ENCODE data around the gene POM121C. TPM values are rescaled to one million over a fixed set of nuclear protein-coding genes. Genes with fewer than 3 reads are reported as not detected.
"Not testable (repeated sequence)": the region's sequence is repeated elsewhere in the genome, so short reads cannot be mapped to it uniquely, and the experiment has no call there.

Gene POM121C
- 34.1 TPM for polyA plus RNA-seq (ENCODE audit: insufficient read length)

DNA sequence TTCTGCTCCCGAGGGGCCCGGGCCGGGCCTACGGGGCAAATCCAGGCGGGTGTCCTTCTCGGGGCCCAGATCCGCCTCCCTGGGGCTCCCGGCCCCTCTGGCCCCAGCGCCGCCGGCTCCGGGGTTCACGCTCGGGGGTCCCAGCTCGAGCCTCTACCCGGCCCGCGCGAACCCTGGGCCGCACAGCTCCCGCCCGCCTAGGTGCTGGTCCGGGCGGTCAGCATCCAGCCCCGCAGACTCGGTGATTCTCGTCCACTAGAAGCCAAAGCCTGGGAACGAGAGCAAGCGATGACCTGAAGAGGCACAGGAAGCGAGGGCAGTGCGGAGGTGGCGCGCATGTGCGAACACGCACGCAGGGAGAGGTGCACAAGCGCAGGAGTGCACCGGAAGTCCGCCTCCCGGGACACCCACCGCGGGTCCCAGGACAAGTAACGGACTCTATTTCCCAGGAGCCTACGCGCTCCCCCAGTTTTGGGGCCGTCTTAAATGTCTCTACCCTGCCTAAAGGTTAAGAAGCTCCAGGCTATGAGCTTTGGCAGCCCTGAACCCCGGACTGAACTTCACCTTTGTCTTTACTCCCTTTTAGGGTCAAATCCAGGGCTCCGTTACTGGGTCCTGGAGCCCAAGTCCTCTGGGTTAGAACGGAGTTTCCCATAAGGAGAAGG lies at the start of gene POM121C:
POM121C (minus strand) TSS at position 321 of the 665 bp plus-strand sequence. CDS start 44,803 bp downstream, outside the sequence.
- DNase-seq (ENCODE audit: low read depth): peak; percentile 73

DNA sequence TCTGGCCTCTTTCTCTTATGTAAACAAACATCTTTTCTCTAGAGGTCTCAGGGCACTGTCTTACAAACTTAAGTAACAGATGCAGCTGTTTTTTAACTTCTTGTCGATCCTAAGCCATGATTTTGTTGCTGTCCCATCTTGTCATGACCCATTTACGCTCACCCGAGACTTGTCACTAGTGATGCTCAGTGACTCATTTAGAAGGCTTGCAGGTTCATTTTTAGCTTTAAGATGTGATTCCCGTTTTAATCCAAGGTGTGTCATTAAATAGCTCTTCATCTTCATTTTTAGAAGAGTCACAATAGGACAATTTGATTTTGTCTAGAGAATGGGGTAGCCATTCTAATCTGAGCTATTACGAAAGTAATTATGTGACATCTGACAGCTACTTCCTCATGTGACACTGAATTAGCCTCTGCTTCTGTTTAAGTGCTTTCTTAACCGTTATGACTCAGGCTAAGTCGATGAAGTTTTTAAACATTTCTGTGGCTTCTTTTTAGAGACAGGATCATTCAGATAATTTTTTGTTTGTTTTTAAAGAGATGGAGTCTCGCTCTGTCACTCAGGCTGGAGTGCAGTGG lies 48.7 kb upstream of the POM121C start:
- no peak for DNase-seq (ENCODE audit: low read depth)

DNA sequence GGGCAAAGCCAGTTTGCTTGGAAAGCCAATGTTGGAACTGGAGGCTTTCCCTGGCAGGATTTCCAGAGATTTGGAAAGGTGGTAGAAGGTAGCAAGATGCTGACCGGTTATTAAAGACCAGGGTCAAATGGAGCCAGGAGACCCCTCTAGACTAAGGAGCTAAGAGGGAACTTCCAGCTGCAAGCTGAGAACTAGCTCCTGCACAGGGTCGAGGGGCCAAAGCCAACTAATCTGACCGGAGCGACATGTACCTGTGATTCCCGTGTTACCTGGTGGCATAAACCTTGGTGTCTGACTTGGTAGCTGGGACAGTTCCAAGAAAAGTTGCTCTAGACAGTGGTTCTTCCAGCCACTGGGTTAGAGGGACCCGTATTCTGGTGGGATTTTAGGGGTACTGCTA lies 47.8 kb upstream of the POM121C start:
- no peak for DNase-seq (ENCODE audit: low read depth)

DNA sequence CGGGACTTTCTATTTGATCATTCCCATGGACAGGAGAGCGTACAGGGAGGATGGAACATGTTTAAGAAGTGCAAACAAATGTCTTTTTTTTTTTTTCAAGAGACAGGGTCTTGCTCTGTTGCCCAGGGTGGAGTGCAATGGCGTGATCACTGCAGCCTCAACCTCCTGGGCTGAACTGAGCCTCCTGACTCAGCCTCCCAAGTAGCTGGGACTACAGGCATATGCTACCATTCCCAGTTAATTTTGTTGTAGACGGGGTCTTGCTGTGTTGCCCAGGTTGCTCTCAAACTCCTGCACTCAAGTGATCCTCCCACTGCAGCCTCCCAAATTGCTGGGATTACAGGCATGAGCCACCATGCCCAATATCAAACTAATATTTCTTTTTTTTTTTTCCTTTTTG lies 46.5 kb upstream of the POM121C start:
- DNase-seq (ENCODE audit: low read depth): no peak

DNA sequence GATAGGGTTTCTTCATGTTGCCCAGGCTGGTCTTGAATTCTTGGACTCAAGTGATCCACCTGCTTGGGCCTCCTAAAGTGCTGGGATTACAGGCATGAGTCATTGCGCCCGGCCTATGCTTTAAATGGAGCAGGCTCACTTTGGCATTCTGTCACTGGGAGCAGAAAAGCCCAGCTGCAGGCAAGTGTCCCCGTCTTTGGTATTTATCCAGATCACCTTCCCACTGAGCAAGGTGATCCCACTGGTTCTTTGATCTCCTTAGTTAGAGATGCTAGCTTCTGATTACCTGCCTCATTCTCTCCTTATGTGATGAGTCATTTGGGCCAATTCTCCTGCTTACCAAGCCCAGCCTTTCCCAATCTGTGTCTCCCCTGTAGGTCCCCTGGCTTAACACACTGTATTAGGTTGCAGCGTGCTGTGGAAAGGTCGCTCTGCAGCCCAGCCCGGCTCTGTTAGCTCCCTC lies 45.3 kb upstream of the POM121C start:
- no peak for DNase-seq (ENCODE audit: low read depth)

DNA sequence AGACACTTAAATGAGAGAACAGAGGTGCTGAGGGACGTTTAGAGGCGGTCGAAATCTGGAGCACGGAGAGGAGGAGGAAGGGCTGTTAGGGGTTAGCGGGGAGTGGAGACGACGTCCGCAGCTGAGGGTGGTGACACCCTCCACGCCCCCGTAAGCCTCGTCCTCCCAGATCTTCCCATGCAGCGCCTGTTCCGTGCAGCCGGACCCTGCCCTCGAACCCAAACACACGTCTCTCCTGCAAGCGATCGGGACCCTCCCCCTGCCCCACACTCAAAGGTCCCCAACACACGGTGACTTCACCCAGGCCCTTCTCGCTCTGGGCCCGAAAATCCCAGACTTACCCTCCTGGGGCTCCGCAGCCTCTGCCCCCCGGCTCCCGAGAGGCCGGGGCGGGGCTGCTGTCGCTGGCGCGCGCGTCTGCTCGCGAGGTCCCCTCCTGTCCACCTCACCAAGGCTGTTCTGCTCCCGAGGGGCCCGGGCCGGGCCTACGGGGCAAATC lies 41.2 kb upstream of the POM121C start:
- not testable (repeated sequence) for DNase-seq (ENCODE audit: low read depth)

DNA sequence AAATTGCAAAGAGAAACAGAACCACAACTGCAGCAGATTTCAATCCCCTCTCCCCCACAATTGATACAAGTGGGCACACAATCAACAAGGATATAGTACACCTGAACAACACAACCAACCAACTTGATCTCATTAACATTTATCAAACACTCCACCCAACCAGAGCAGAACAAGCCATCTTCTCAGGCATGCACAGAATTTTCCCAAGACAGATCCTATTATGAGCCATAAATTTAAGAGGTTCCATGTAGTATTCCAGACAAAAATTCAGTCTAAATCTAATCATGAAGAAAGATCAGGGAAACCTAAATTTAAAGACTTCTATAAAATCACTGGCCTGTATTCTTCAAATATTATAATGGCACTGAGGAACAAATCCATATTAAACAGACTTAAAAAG lies 35.6 kb upstream of the POM121C start:
- DNase-seq (ENCODE audit: low read depth): not testable (repeated sequence)

DNA sequence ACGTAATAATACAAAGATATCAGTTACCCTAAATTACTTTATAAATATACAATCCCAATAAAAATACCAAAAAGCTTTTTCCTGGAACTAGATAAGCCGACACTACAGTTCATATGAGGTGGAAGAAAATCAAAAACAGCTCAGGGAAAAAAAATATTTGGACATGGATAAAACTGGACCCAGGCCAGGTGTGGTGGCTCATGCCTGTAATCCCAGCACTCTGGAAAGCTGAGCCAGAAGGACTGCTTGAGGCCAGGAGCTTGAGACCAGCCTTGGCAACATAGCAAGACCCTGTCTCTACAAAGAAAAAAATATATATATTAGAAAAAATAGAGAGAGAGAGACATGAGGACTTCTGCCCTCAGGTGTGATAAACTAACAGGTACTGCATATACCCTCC lies 32.7 kb upstream of the POM121C start:
- not testable (repeated sequence) for DNase-seq (ENCODE audit: low read depth)

DNA sequence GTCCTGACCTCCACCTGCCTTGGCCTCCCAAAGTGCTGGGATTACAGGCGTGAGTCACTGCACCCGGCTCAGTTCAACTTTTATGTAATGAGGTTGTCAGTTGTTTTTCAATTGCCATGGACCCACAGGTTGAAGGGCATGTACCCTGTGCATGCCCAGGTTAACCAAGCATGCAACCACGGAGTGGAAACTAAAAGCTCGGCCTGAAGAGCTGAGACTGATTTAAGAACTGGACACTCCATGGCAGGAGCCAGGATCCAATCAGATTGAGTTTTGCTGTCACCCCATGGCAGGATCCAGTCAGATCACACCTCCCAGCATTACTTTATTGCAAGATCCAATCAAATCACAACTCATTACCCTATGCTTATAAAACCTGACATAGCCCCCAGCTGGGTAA lies 22.9 kb upstream of the POM121C start:
- DNase-seq (ENCODE audit: low read depth): not testable (repeated sequence)

DNA sequence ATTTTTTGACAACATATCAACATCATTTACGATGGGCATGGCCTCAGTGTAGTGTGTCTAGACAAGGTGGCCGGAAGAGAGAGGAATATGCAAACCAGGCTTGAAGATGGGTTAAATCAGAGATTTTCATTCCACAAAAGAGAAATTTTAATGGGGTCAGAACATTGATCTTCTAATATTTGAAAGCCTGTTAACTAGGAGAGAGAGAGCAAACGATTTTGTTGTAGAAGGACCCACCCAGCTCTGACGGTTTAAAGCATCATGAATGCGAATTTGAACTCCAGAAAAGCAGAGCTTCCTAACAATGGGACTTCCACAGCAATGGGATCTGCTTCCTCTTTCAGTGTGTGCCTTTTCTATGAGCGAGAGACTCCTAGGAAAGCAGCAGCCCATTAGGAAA lies 5.9 kb upstream of the POM121C start, which contains the start of gene SPDYE5:
SPDYE5 (plus strand) TSS at position 301 of the 400 bp plus-strand sequence. CDS start 1,728 bp downstream, outside the sequence.
- DNase-seq (ENCODE audit: low read depth): not testable (repeated sequence)

DNA sequence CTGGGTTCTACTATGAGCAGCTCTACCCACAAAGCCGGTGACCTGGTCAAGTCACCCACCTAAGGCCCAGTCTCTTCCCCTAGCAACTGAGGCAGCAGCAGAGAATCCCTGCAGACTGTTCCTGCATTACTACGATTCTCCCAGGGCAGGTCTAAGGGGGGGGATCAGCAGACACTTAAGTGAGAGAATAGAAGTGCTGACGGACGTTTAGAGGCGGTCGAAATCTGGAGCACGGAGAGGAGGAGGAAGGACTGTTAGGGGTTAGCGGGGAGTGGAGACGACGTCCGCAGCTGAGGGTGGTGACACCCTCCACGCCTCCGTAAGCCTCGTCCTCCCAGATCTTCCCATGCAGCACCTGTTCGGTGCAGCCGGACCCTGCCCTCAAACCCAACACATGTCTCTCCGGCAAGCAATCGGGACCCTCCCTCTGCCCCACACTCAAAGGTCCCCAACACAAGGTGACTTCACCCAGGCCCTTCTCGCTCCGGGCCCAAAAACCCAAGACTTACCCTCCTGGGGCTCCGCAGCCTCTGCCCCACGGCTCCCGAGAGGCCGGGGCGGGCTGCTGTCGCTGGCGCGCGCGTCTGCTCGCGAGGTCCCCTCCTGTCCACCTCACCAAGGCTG lies 632 bp downstream of the POM121C start:
- DNase-seq (ENCODE audit: low read depth): not testable (repeated sequence)

DNA sequence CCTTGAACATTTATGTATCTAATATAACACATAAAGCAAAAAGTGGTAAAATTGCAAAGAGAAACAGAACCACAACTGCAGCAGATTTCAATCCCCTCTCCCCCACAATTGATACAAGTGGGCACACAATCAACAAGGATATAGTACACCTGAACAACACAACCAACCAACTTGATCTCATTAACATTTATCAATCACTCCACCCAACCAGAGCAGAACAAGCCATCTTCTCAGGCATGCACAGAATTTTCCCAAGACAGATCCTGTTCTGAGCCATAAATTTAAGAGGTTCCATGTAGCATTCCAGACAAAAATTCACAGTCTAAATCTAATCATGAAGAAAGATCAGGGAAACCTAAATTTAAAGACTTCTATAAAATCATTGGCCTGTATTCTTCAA lies 5.8 kb downstream of the POM121C start:
- not testable (repeated sequence) for DNase-seq (ENCODE audit: low read depth)

DNA sequence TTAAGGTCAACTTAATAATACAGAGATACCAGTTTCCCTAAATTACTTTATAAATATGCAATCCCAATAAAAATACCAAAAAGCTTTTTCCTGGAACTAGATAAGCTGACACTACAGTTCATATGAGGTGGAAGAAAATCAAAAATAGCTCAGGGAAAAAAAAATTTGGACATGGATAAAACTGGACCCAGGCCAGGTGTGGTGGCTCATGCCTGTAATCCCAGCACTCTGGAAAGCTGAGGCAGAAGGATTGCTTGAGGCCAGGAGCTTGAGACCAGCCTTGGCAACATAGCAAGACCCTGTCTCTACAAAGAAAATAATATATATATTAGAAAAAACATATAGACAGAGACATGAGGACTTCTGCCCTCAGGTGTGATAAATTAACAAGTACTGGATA lies 8.6 kb downstream of the POM121C start:
- not testable (repeated sequence) for DNase-seq (ENCODE audit: low read depth)

DNA sequence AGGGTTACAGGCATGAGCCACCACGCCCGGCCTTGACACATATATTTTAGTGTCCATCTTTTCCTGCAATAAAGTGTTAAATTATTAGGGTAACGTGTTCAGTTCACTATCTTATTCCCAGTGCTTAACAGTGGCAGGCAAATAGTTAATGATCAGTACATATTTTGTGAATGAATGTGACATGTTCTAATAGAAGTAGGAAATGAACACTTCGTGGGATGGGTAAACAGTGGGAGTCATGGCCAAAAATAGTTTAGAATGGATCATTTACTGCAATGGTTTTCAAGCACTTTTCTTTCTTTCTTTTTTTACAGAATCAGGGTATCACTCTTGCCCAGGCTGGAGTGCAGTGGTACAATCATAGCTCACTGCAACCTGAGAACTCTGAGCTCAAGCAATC lies 15.9 kb downstream of the POM121C start:
- not testable (repeated sequence) for DNase-seq (ENCODE audit: low read depth)

DNA sequence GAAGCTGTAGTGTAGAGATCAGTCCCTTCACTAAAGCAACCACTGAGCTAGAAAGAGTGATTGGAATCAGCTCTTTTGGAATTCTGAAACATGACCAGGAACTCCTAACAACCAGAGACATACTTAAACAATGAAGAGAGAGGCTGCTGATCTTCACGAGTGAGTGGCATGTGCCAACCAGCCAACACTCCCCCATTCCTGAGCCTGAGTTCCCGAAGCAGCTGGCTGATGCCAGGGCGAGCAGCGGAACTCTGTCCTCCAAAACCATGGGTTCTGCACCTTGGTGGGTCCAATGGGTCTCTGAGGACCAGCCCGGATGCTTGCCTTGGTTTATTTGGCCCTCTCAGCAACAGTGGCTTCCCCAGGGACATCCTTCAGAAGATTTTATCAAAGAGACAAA lies 25.6 kb downstream of the POM121C start:
- not testable (repeated sequence) for DNase-seq (ENCODE audit: low read depth)

DNA sequence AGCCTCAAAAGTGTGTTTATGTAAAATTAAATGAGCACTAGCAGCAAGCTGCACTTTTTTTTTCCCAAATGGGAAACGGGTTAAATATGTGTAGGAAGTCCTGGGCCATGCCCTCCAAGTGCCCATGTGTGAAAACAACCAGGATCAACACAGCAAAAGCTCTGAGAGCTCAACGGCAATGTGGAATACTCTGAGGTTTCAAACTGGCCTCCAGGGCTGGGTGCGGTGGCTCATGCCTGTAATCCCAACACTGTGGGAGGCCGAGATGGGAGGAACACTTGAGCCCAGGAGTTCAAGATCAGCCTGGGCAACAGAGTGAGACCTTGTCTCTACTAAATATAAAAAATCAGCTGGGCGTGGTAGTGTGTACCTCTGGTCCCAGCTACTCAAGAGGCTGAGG lies 28.1 kb downstream of the POM121C start:
- DNase-seq (ENCODE audit: low read depth): not testable (repeated sequence)

DNA sequence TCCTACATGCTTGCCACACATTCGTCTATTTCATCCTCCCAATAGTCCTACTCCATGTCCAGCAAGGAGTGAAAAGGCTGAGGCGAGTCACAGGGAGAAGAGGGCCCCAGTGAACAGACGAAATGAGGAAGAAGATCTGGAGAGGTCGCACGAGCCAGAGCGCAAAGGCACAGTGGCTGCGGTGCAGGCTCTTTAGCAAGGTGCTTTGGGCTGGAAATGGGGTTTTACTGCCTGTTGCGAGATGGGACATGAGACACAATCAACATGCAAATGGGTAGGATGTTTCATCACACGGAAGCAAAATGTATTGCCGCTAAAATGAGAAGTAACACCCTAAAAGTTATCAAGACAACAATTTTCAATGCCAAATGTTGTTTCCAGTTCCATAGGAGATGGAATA lies 29.7 kb downstream of the POM121C start:
- DNase-seq (ENCODE audit: low read depth): not testable (repeated sequence)

DNA sequence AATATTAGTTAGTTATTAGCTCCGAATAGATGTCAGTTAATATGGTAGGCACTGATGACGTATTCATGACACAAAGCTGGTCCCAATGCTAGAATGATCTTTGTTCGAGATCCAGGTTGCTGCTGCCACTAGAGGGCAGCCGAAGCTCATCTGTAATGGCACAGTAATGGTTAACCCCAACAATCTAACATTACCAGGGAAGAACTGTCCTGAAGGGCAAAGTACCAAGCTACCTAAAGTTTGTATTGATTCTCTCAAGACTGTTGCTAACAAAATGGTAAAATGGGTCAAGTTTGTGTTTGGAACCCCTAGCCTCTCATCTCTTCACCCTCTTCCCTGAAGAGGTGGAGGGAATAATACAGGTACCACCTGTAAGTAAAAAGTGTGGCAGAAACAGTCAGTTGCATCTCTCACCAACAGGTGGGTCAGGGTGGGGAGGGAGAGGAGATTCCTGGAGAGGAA lies 33.6 kb downstream of the POM121C start:
- not testable (repeated sequence) for DNase-seq (ENCODE audit: low read depth)

DNA sequence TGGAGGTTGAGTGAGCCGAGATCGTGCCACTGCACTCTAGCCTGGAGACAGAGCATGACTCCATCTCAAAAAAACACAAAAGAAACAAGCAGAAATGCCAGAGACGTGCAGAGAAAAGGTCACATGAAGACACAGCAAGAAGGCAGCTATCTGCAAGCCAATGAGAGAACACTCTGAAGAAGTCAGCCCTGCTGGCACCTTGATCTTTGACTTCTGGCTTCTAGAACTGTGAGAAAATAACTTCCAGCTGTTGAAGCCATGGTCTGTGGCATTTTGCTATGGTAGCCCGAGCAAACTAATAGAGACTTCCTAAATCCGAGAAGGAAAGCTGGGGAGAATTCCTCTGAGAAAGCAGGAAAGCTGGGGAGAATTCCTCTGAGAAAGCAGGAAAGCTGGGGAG lies 36.2 kb downstream of the POM121C start:
- not testable (repeated sequence) for DNase-seq (ENCODE audit: low read depth)

DNA sequence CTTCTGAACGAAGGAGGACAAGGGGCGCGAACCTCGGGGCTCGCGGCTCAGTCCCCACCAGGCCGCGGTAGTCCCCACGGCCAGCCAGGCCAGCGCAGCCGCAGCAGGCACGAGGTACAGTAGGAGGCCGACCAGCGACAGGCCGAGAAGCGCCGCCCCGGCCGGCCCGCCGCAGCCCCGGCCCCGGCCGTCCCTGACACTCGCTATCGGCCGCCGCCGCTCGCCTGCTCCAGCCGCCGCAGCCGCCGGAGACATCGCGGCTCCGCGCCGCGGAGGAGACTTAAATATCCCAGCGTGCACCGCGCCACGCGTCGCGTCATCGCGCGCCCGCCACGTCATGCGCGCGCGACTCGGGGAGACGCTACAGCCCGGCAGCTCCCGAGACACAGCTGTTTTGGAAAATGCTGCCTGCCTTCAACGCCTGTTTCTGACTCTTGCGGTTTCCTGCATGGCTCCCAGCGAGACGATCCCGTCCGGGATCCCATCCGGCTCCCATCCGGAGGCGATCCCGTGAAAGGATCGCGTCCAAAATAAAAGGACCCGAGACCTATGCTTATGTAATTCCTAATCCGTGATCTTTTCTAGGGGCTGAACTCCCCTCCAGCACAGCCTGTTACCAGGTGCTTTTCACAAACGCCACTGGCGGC lies 43.5 kb downstream of the POM121C start:
- not testable (repeated sequence) for DNase-seq (ENCODE audit: low read depth)

DNA sequence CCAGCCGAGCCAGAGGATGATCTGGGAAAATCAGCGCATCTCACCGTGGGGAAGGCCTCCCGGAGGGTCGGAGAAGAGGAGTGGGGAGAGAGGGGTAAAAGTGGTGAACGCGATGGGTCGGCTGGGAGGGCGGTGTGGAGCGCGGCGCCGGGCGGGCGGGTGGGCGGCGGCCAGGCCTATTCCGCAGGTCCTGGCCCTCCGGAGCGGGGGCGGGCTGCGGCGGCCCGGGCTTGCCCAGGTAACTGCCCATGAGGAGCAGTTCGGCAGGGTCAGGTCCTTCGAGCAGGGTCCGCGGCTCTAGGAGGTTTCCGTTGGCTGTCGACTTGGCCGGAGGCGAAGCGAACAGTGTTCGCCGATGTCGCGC lies 44.0 kb downstream of the POM121C start:
- not testable (repeated sequence) for DNase-seq (ENCODE audit: low read depth)

DNA sequence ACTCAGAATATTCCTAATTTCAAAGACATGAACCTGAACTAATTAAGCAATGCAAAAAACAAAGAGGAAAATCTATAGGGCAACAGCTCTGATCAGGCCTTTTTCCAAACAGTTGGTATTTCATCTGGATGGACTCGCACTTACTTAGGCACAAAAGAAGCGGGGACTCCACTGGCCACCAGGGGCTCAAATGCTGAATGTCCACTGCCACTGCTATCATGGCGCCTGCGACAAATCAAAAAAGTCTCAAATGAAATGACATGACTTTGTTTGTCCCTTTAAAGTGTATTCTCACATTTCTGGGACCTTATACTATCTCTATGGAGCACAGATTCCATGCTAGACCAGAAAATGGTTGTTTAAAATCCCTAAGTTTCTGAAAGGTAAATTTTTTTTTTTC lies 47.1 kb downstream of the POM121C start:
- not testable (repeated sequence) for DNase-seq (ENCODE audit: low read depth)
